Spleen (tissue), 11 donors: ENCODE measurements around the gene CCDC69. TPM values are rescaled to one million over a fixed set of nuclear protein-coding genes. Genes with fewer than 3 reads are reported as not detected.
A peak's percentile ranks its signal among the peaks of the same experiment; 100 is the strongest.

Experiments used
- DNase-seq: peaks from one replicate; pipeline ENCODE4 v3.0.0-alpha.2; 2020
- H3K27ac ChIP-seq, 8 donors: fragments of 200-600 bp; sonication (generic) in 7 of 8; 1 replicate in 4 of 8; 2 replicates in 4 of 8; pipeline versions ENCODE4 v1.5.0 to v1.8.0; 2016 to 2021; ENCODE audit warnings: inconsistent platforms in 4 of 8, mild to moderate bottlenecking in 4 of 8, moderate library complexity in 1 of 8
- H3K27me3 ChIP-seq, 7 donors: fragments of 200-600 bp; sonication (generic) in 6 of 7; replicated peaks in 1 of 7; 1 replicate in 4 of 7; 2 replicates in 3 of 7; pipeline versions ENCODE4 v1.5.0 to v1.8.0; 2016 to 2021; ENCODE audit warnings: inconsistent platforms in 3 of 7, mild to moderate bottlenecking in 1 of 7
- H3K36me3 ChIP-seq, 6 donors: fragments of 200-600 bp; sonication (generic) in 5 of 6; 1 replicate in 4 of 6; 2 replicates in 2 of 6; pipeline versions ENCODE4 v1.5.0 to v1.8.0; 2016 to 2021; ENCODE audit warnings: inconsistent platforms in 2 of 6
- H3K4me1 ChIP-seq, 6 donors: fragments of 200-600 bp; sonication (generic) in 5 of 6; 1 replicate in 3 of 6; 2 replicates in 3 of 6; pipeline versions ENCODE4 v1.5.0 to v1.8.0; 2016 to 2021; ENCODE audit warnings: inconsistent platforms in 3 of 6
- H3K4me3 ChIP-seq, 8 donors: fragments of 200-600 bp; sonication (generic) in 7 of 8; 1 replicate in 4 of 8; 2 replicates in 4 of 8; pipeline versions ENCODE4 v1.5.0 to v1.8.0; 2016 to 2021; ENCODE audit warnings: inconsistent platforms in 4 of 8, mild to moderate bottlenecking in 4 of 8, moderate library complexity in 2 of 8
- H3K9me3 ChIP-seq, 8 donors: fragments of 200-600 bp; sonication (generic) in 7 of 8; 1 replicate in 4 of 8; 2 replicates in 4 of 8; pipeline versions ENCODE4 v1.5.0 to v1.8.0; 2016 to 2021; ENCODE audit warnings: inconsistent platforms in 4 of 8
- POLR2A ChIP-seq, 3 donors: fragments of 450-650 bp; IDR thresholded peaks; one replicate each; pipeline ENCODE4 v1.5.1; 2017; ENCODE audit warnings: antibody characterized with exemption in 3 of 3, mild to moderate bottlenecking in 1 of 3
- POLR2AphosphoS5 ChIP-seq, 3 donors: sonication (generic); formaldehyde crosslinking; IDR thresholded peaks; one replicate each; pipeline ENCODE4 v1.5.1; 2017; ENCODE audit warnings: antibody characterized with exemption in 3 of 3
- WGBS, 5 donors: extraction: QIAGEN DNeasy Blood & Tissue Kit in 3 of 5; methylation state at CpG; one replicate each; pipeline versions ENCODE4 v1.1.5 to v1.1.7; 2013 to 2018; 5-methylcytosine and 5-hydroxymethylcytosine counted together
- intact Hi-C: fragments of 100-400 bp; cut with DNase I; formaldehyde crosslinking; loops from one replicate; pipeline ENCODE4 v1.15.0; 2023; ENCODE audit warnings: low total_unique reads
- polyA plus RNA-seq, 3 donors: library from polyadenylated mRNA; stranded (reverse); fragments of 200-250 nt; gene quantifications; one replicate each; pipeline ENCODE4 v1.2.1, GENCODE V29; 2013
- total RNA-seq, 7 donors: library from RNA; depleted of rRNA in 3 of 7; stranded (reverse); fragments of >200 nt in 3 of 7; fragmentation: NEBNext Ultra II Directional in 4 of 7; extraction: Animal tissue kit (Norgen Biotek cat#: 25700) in 4 of 7; gene quantifications; one replicate each; pipeline versions ENCODE4 v1.1.0 to v1.2.1, GENCODE V29; 2016 to 2021
- TF ChIP-seq, protein P1 (sequence below), 11 experiments: fragments of 200-600 bp in 7 of 11; fragments of 450-650 bp in 4 of 11; sonication (generic) in 4 of 11; IDR thresholded peaks in 8 of 11; conservative IDR thresholded peaks in 3 of 11; 1 replicate in 7 of 11; 2 replicates in 4 of 11; pipeline versions ENCODE4 v1.4.0 to v1.8.0; 2016 to 2021; ENCODE audit warnings: antibody characterized with exemption in 11 of 11, inconsistent platforms in 4 of 11, mild to moderate bottlenecking in 1 of 11
- donor health status: healthy with polysubstance abuse.
- donor health status: DM: no; HTN: no; CAD: no; lungs with moderate emphysema.
- donor health status: DM: no; HTN: no; CAD: no.
- donor health status: Bipolar disorder and iron deficiency.
- donor health status: healthy.
- donor health status: DM: no; HTN: no; CAD: no.
- donor health status: DM: yes; HTN: yes; CAD: no.

Gene CCDC69
- total and polyA plus RNA-seq, 10 donors, result 37.7 to 145 (median 94.9) TPM

DNA sequence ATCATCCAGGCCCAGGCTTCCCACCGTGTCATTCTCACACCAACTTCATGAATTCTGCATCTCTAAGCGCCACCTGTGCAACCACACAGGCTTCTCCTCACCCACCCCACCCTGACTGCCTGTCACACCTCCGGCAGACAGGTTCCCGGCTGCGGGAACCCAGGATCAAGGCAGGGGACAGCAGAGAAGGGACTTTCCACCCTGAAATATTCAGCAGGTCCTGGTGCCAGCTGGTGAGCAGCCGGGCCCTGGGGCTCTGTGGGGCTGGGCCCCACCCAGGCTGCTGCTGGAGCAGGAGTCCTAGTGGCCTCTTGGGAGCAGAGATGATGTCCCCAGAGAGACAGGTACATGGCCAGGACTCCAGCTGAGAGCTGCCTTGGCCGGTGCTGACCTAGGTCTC, 79.0 kb downstream of the CCDC69 start:
- DNase-seq, result no peak
- Histone ChIP-seq H3K27ac (peak overlapping the region in 5 of 8 donors; percentile 4 to 96 (median 69)), H3K4me1 (peaks cover 56 to 100% (median 98%) of the 10 kb centered on the region in 6 donors), H3K36me3 (peaks cover 0 to 85% (median 28%) of the 10 kb centered on the region in 6 donors), H3K4me3 (no peak overlapping the region), H3K9me3 (no peaks in the 10 kb centered on the region), H3K27me3 (no peaks in the 10 kb centered on the region)
- WGBS, 5 donors, result 76 to 92% (median 82%) methylated on average over 6 to 7 of the region's 7 CpGs
- TF ChIP-seq, protein P1, sequence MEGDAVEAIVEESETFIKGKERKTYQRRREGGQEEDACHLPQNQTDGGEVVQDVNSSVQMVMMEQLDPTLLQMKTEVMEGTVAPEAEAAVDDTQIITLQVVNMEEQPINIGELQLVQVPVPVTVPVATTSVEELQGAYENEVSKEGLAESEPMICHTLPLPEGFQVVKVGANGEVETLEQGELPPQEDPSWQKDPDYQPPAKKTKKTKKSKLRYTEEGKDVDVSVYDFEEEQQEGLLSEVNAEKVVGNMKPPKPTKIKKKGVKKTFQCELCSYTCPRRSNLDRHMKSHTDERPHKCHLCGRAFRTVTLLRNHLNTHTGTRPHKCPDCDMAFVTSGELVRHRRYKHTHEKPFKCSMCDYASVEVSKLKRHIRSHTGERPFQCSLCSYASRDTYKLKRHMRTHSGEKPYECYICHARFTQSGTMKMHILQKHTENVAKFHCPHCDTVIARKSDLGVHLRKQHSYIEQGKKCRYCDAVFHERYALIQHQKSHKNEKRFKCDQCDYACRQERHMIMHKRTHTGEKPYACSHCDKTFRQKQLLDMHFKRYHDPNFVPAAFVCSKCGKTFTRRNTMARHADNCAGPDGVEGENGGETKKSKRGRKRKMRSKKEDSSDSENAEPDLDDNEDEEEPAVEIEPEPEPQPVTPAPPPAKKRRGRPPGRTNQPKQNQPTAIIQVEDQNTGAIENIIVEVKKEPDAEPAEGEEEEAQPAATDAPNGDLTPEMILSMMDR (IDR thresholded peaks at IDR 0.05 in 8 of 11, conservative IDR thresholded peaks at IDR 0.05 in 3 of 11), result no peak
- TF ChIP-seq POLR2AphosphoS5 (IDR thresholded peaks at IDR 0.05), result peak in 1 of 3 donors; percentile 26
- intact Hi-C loops, result no loop called here

DNA sequence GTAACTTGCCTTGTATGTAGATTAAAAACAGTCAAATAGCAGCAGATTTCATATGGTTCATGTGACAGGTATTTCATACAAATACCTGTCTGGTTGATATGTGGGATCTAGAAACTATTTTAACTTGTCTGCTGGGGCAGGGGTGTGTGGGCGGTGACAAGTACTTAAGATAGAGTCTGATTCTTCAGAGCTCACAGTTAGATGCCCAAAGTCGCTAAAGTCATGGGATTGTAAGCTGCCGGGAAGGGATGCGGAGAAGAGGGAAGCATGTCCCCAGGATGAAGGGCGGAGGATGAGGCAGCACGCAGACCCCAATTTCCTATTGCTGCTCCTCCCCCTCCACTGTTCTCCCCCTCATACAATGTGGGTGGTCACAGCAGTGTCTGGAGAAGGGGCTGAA, 79.6 kb downstream of the CCDC69 start:
- 69 to 89% (median 82%) methylated on average over 6 of the region's 6 CpGs for WGBS, 5 donors
- no peaks in the 10 kb centered on the region for H3K9me3 ChIP-seq
- H3K36me3 ChIP-seq, result peaks cover 0 to 91% (median 35%) of the 10 kb centered on the region in 6 donors
- no peak overlapping the region for H3K4me3 ChIP-seq
- intact Hi-C loops, result no loop called here
- H3K4me1 ChIP-seq, result peaks cover 50 to 100% (median 98%) of the 10 kb centered on the region in 6 donors
- TF ChIP-seq POLR2AphosphoS5 (IDR thresholded peaks at IDR 0.05), result no peak
- TF ChIP-seq, protein P1 (IDR thresholded peaks at IDR 0.05 in 8 of 11, conservative IDR thresholded peaks at IDR 0.05 in 3 of 11), result no peak
- TF ChIP-seq POLR2A (IDR thresholded peaks at IDR 0.05), result no peak
- no peak for DNase-seq
- peak overlapping the region in 4 of 8 donors; percentile 57 to 96 (median 70) for H3K27ac ChIP-seq
- no peaks in the 10 kb centered on the region for H3K27me3 ChIP-seq

DNA sequence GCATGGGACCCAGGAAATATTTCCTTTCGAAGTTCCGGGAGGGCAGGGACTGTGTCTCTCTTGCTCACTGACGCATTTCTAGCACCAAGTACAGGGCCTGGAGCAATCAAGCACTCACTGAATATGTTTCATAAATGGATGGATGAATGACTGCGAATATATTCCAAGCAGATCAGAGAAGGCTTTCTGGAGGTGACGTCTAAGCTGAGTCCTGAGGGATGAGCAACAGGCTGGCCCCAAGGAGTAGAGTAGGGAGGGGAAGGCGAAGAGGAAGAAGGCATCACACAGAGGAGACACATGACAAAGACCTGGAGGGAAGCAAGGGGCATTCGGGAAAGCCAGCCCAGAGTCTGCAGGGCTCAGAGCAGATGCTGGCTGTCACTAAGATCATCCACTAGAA, 80.2 kb downstream of the CCDC69 start:
- intact Hi-C loops, result no loop called here
- H3K27me3 ChIP-seq, result no peaks in the 10 kb centered on the region
- H3K4me1 ChIP-seq, result peaks cover 45 to 100% (median 96%) of the 10 kb centered on the region in 6 donors
- DNase-seq, result no peak
- WGBS, 5 donors, result 76 to 89% (median 85%) methylated on average over 7 of the region's 7 CpGs
- no peaks in the 10 kb centered on the region for H3K9me3 ChIP-seq
- peak overlapping the region in 6 of 8 donors; percentile 0 to 96 (median 63) for H3K27ac ChIP-seq
- TF ChIP-seq, protein P1 (IDR thresholded peaks at IDR 0.05 in 8 of 11, conservative IDR thresholded peaks at IDR 0.05 in 3 of 11), result no peak
- TF ChIP-seq POLR2A (IDR thresholded peaks at IDR 0.05) (no peak), POLR2AphosphoS5 (IDR thresholded peaks at IDR 0.05) (no peak)
- H3K36me3 ChIP-seq, result peaks cover 0 to 98% (median 41%) of the 10 kb centered on the region in 6 donors
- H3K4me3 ChIP-seq, result no peak overlapping the region

DNA sequence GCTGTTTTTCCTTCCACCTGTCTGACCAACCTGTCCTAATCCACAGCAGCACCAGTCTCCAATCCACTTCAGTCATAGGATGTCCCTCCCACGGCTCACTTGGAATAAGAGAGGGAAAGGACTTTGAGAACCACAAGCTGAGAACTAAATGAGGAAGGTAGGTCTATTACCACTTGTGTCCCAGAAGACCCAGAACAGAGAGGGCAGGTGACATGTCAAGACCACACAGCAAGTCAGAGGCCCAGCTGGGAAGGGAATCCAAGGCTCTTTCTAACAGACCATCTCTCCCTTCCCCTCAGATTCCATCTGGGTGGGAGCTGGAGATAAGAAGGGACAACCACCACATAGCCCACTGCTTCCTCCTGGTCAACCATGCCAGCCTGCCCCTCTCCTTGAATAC, 81.0 kb downstream of the CCDC69 start:
- Histone ChIP-seq H3K9me3 (no peaks in the 10 kb centered on the region), H3K4me3 (no peak overlapping the region), H3K4me1 (peaks cover 39 to 100% (median 92%) of the 10 kb centered on the region in 6 donors), H3K27me3 (no peaks in the 10 kb centered on the region), H3K27ac (peak overlapping the region in 7 of 8 donors; percentile 0 to 96 (median 60)), H3K36me3 (peaks cover 0 to 100% (median 48%) of the 10 kb centered on the region in 6 donors)
- TF ChIP-seq, protein P1 (IDR thresholded peaks at IDR 0.05 in 8 of 11, conservative IDR thresholded peaks at IDR 0.05 in 3 of 11), result no peak
- TF ChIP-seq POLR2A (IDR thresholded peaks at IDR 0.05) (no peak), POLR2AphosphoS5 (IDR thresholded peaks at IDR 0.05) (no peak)
- 75 to 87% (median 80%) methylated on average over 1 of the region's 1 CpG for WGBS, 5 donors
- intact Hi-C loops, result no loop called here
- DNase-seq, result no peak
